Skeletal muscle cell (primary cell): Measurements from ENCODE around the gene ANKRD55.
"Not testable (repeated sequence)": the region's sequence is repeated elsewhere in the genome, so short reads cannot be mapped to it uniquely, and the experiment has no call there.

Source experiments
- DNase-seq: peaks from one replicate; pipeline ENCODE4 v3.0.0-alpha.2; 2010; ENCODE audit warnings: low read depth
- H3K4me3 ChIP-seq: 2 replicates; pipeline ENCODE4 v1.5.1; 2011; ENCODE audit warnings: low read depth, mild to moderate bottlenecking, control low read depth, low read length, moderate library complexity

ANKRD55 gene

DNA sequence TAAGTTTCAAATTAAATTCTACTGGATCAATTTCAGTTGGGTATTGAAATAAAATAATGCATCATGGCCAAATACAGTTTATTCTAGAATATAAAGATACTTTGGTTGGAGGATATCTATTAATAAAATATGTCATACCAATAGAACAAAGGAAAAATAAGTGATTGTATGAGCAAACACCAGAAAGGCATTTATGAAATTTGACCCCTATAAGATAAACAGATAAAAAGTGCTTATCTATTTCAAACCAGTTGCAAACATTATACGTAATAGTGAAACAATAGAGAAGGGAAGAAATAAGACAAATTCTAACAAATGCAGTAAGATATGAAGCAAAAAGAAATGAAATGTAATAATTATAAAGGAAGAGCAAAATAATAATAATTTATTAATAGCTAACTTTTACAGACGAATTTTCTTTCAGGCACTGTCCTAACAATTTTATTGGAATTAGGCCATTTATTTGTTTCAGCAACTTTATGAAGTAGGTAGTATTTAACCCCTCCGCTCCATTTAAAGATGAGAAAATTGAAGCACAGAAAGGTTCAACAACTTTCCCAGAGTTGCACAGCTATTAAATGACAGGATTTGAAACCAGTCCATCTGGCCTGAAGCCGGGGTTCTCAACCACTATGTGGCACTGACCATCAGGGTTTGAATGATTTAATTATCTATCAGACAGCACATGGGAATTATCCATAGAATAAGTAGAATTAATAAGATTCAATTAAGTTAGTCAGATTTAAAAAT is 20.8 kb downstream of the ANKRD55 start:
- DNase-seq: no peak

GRCh38 chr5:56211298-56211865 is 21.7 kb downstream of the ANKRD55 start:
- no peak overlapping the region for H3K4me3 ChIP-seq
- peak; percentile 77 for DNase-seq

More for the DNA sequence above, 20.8 kb downstream of the ANKRD55 start:
- no peak overlapping the region for H3K4me3 ChIP-seq

GRCh38 chr5:56208681-56209080 is 24.4 kb downstream of the ANKRD55 start:
- DNase-seq: no peak

GRCh38 chr5:56207537-56207936 is 25.6 kb downstream of the ANKRD55 start:
- DNase-seq: no peak
- H3K4me3 ChIP-seq: no peak overlapping the region

More at GRCh38 chr5:56208681-56209080, 24.4 kb downstream of the ANKRD55 start:
- H3K4me3 ChIP-seq: no peak overlapping the region

- no peak overlapping the region for H3K4me3 ChIP-seq
- no peak for DNase-seq
These were observed 26.8 kb downstream of the ANKRD55 start for GRCh38 chr5:56206126-56206910.

- H3K4me3 ChIP-seq, DNase-seq: not testable (repeated sequence)
These were observed 29.2 kb downstream of the ANKRD55 start for GRCh38 chr5:56203936-56204335.

DNA sequence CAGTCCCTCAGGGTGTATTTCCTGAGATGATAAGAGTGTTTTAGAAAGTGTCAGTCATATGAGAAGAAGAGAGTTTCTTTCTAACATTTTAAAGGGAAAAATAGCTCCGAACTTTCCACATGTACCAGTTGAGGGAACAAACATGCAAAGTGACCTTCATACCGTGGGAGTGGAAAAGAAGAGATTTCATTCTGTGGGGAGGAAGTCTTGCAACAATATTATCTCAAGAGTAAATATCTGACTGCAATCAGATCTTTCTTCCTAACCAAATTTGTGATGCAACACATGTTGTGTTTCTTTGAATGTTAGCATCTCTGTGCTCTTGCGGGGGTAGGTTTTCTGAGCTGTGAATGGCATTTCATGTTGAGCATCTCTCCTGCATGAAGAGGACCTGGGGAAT is 30.6 kb downstream of the ANKRD55 start:
- no peak for DNase-seq

GRCh38 chr5:56201762-56202261 is 31.3 kb downstream of the ANKRD55 start:
- not testable (repeated sequence) for DNase-seq, H3K4me3 ChIP-seq

More for the DNA sequence above, 30.6 kb downstream of the ANKRD55 start:
- H3K4me3 ChIP-seq: no peak overlapping the region

- no peak overlapping the region for H3K4me3 ChIP-seq
- no peak for DNase-seq
These were observed 32.0 kb downstream of the ANKRD55 start for GRCh38 chr5:56200971-56201666.

DNA sequence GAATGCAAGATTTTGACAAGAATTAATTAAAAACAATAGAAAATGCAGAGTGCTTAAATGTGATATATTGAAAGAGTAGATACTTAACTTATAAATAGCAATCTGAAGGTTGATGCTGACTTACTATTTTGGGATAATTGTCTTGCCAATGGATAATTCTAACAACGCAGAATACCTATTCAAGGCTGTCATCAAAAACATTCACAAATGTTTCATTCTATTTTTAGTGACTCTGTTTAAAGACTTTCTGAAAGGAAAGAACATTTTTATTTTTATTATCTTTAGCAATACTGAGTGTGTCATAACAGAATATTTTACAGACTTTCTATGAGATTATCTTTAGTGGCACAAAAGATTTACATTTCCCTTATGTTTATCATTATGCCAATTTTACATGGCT is 38.1 kb downstream of the ANKRD55 start:
- DNase-seq: no peak
- no peak overlapping the region for H3K4me3 ChIP-seq

DNA sequence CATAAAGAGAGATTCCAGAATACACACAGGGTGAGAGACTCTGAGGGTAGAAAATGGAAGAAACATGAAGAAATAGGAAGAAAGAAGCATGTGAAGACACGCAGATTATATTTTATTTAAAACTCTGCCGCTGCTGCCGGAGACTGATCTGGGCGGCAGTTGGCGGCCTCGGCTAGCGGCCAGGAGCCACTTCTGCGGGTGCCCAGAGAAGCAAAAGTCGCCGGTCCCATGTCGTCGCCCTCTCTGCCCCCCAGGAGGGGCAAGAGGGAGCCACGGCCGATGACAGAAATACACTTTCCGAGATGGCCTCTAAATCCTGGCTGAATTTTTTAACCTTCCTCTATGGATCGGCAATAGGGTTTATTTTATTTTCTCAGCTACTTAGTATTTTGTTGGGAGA is 40.9 kb downstream of the ANKRD55 start:
- DNase-seq: no peak
- H3K4me3 ChIP-seq: no peak overlapping the region

DNA sequence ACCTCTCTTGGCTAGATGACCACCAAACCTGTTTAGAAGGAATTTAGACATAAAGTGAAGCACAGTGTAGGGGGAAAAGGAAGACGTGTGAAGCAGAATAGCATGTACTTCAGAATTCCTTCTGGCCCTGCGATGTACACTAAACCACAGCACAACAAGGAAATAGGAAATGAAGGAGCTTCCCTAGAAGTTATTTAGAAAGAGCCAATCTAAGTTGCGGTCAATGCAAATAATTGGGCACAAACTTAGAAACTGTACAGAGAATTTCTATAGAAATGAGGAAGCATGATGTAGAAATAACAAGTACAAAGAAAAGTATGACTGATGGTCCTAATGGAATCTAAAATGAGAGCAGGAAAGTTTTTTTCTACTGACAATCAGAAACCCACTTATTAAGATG is 41.5 kb downstream of the ANKRD55 start:
- no peak overlapping the region for H3K4me3 ChIP-seq
- no peak for DNase-seq

DNA sequence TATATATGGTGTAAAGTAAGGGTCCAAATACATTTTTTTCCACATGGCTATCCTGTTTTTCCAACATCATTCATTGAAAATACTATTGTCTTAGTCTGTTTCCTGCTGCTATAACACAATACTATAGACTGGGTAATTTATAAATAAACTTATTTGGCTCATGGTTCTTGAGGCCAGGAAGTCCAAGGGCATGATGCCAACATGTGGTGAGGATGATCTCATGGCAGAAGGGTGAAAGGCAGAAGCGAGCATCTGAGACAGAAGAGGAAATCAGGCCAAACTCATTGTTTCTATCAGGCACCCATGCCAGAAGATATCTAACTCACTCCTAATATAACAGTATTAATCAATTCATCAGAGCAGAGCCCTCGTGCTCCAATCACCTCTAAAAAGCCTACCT is 42.6 kb downstream of the ANKRD55 start:
- H3K4me3 ChIP-seq: no peak overlapping the region
- DNase-seq: no peak

DNA sequence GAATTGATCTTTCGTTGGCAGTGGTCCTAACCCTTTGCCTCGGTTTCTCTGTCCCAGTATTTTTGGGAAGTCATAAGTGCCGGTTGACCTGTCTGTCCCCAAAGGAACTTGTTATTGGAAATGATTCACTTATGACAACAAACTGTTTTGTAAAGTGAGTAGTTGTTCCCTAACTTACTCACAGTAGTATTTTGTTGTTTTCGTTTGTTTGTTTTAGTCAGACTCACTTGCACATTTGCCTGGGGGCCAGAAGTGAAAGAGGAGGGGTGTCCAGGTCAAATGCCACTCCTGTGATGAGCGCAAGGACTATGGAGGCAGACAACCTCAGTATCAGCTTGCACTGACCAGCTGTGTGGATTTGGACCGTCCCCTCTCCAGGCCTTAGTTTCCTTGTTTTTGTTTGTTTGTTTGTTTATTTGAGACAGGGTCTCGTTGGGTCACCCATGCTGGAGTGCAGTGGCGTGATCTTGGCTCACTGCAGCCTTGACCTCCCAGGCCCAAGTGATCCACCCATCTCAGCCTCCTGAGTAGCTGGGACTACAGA is 47.3 kb downstream of the ANKRD55 start:
- H3K4me3 ChIP-seq: no peak overlapping the region
- DNase-seq: no peak

- peak; percentile 92 for DNase-seq
- H3K4me3 ChIP-seq: no peak overlapping the region
These were observed 49.6 kb downstream of the ANKRD55 start for GRCh38 chr5:56183506-56183905.

GRCh38 chr5:56179442-56179841 is 53.7 kb downstream of the ANKRD55 start:
- no peak for DNase-seq
- H3K4me3 ChIP-seq: no peak overlapping the region

DNA sequence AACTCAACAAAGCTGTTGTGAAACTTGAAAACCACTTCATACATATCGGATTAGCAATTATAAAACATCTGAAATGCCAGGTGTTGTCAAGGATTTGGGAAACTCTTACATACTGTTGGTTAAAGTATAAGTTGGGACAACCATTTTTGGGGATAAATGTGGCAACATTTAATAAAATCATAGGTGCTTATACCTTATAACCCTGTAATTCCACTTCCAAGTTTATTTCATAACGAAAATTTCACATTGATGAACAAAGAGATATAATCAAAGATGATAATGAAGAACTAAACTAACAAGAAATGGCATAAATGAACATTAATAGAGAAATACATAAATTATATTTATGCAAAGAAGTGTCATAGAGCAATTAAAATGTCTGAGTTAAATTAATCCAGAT is 54.3 kb downstream of the ANKRD55 start:
- H3K4me3 ChIP-seq: no peak overlapping the region
- no peak for DNase-seq

DNA sequence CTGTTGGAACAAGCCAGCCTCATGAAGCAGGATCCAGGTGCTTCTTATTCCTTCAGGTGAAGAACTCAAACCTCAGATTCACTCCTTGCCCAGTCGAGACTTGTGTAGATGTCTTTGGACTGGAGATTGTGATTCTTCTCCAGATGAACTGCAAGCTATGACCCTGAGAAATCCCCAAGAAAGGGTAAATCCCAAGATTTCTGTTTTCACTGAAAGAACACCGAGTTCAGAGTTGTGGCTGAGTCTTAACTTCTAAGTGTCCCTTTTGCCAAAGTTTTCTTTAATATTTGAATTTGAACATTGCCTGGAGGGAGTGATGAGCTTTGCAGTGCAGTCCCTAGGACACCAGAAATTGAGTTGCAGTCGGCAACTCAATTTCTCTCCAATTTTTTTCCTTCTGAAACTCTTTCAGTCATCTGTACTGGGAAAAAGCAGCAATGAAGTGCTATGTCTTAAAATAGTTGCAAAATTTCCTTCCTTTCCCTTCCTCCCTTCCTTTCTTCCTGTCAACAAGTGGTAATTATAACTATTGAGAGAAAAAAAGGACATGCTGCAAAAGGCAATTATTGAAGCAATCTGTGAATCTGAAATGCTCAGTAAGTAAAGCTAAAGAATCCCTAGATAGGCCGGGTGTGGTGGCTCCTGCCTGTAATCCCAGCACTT is 56.1 kb downstream of the ANKRD55 start:
- DNase-seq: no peak
- no peak overlapping the region for H3K4me3 ChIP-seq
